Stromal cell of bone marrow (primary cell): Measurements from ENCODE around the gene SPRY1.

ENCODE experiments used
- DNase-seq: peaks from one replicate; pipeline ENCODE4 v3.0.0-alpha.2; 2012; ENCODE audit warnings: low read depth

SPRY1 gene, protein sequence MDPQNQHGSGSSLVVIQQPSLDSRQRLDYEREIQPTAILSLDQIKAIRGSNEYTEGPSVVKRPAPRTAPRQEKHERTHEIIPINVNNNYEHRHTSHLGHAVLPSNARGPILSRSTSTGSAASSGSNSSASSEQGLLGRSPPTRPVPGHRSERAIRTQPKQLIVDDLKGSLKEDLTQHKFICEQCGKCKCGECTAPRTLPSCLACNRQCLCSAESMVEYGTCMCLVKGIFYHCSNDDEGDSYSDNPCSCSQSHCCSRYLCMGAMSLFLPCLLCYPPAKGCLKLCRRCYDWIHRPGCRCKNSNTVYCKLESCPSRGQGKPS

DNA sequence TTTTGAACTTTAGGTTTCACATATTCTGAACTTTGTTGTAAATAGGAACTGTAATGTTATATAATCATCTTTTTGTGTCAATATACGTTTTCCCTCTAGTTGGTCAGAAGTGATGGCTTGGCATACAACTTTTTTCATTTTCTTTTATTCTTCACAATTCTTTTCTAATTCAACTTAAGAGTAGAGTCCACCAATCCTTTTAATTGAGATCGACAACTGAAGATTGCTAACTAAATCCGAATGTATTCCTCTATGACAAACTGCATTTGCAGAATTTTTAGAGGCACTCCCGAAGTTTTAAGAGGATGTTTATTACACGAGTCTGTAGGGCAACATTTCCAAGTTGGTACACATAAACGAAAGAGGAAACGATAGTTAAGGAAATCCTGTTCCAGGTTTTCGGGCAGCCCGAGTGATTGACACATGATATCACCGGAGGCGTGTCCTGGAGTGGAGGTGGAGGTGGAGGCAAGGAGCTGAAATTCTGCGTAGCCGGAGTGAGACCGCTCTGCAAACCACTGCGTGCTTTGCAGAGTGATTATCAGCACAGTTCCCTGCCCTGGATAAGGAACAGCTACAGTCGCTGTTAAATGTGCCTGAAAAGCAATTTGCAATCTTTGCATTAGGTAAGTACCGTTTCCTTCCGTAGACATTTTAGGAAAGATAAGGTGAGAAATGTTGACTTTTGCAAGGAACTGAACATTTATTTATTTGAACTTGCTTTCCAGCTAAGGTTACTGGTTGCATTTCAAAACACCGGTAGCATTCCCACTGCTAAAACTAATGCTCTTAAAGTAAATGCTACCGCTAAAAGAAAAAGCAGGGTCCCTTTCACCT, at the start of gene SPRY1:
Gene SPRY1 (plus strand): TSS at position 489 of the 837 bp plus-strand sequence. CDS start 4,797 bp downstream, outside the sequence.
- DNase-seq = peak; percentile 80

GRCh38 chr4:123346951-123347350, 49.6 kb upstream of the SPRY1 start:
- DNase-seq = no peak

DNA sequence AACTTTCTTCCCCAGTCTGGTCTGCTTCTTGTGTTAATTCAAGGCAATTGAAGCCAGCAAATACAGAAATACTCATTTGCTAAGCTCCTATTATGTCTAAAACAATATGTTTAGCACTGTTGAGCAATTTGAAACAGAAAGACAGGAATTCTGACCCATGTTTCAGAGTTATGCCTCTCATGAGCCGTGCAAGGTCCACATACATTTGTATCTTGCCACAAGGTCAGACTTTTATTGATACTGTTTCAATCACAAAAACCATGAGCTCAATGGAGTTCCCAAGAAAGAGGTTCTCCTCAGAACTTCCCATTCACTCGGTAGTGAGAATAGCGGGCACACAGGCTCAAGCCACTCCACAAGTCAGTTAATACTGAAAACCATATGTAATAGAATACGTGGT, 47.6 kb upstream of the SPRY1 start:
- DNase-seq = no peak

DNA sequence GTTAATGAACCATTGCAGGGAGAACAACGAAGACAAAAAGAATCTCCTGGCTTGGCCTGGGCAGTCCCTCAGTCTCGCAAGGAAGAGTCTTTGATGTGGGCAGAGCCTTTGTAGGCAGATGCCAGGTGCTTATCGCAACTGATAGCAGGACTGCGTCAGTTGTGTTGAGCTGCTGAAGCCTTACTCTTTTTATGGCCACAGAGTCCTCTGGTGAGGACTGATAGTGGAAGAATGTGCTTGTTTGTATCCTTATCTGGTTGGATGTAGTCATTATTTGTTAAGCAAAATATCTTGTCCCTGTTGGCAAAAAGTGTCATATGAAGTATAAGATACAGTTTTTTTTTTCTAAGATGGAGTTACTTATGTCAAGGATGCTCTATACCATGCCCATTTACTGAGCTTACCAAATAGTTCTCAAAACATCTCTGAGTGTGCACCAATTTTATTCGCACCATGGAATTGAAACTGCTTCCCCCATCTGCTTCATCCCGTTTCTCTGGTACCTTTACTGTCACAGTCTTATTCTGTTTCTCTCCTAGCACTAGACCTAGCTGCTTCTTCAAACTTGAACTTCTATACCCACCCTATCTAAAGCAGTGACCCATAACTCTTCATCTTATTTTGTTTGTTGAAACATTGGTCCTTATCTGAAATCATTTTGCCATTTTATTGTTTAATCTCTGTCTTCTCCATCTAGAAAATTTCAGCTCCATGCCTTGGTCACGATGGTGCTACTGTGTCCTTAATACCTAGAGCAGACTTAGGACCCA, 47.0 kb upstream of the SPRY1 start:
- DNase-seq = no peak

DNA sequence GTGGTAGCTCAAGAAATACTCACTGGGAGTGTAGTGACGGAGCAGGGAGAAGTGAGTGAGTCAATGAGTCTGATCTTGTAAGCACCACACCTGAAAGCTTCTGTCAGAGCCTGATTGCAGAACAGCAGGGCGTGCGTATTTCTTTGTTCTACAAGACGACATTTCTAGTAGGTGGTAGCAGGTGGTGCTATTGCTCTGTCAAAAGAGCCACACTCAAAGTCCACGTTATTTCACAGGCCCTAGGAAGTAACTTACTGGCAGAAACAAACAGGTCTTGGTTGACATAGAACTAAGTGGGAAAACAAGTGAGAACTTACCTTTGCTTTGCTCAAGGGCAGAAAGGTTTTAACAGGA, 46.4 kb upstream of the SPRY1 start:
- DNase-seq = no peak

DNA sequence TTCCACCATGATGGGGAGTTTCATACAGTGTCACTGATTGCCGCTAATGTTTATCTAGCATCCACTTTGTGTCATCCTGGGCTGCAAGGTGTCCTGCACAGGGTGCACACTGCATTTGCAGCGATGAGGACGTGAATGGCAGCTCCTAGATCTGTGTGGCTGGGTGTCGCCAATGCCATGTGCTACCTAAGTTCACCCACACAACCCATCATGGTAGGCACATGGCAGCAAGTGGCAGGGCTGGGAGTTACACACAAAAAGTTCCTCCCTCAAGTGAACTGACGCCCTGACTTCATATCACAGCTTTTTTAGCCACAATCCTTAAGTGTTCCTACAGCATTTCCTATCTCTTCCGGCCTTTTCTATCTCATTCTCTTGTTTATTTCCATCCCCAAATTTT, 45.9 kb upstream of the SPRY1 start:
- DNase-seq = no peak

DNA sequence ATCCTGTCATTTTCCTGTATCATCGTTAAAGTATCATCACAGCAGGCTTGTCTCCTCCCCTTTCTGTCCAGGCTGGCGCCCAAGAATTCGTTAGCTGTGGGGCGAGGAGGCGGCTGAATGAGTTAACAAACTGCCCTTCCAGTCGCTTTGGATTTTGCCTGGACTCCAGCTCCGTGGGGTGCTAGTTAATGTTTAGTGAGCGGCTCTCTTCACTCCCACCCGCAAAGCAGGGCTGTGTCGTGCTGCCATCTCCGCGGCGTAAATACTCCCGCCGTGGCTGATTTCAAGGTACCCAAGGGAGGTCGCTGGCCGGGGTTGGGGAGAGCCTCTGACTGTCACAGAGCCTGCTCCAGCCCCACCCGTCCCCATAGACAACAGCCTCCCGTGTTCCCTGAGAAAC, 44.9 kb upstream of the SPRY1 start:
- no peak for DNase-seq

DNA sequence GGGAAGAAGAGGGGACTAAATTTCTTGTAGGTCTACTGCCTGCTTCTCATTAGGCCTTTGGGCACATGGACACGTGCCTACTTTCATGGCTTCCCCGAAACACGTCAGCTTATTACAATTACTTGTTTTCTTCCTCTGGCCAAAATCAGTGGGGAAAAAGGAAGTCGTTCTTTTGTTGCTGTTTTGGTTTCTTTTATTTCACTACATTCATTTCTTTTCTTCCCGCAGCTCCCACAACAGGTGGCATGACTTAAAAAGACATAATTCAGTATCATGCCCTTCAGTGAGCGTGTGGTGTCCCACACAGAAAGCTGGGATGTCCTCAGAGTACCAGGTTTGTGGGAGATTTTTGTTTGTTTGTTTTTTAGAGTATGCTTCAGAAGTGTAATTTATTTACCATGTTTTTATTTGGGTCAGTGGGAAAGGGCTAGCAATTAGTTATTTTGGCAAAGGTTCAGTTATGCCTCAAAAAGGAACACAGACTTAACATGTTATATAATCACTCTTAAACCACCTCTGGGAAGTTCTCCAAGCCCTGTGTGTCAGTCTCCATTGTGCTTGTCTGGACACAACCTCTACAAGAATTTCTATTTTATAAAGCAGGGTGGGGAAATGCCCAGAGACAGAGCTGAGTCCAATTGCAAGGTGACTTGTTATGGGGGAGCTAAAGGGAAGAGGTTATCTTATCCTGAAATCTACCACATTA, 44.2 kb upstream of the SPRY1 start:
- peak; percentile 62 for DNase-seq

DNA sequence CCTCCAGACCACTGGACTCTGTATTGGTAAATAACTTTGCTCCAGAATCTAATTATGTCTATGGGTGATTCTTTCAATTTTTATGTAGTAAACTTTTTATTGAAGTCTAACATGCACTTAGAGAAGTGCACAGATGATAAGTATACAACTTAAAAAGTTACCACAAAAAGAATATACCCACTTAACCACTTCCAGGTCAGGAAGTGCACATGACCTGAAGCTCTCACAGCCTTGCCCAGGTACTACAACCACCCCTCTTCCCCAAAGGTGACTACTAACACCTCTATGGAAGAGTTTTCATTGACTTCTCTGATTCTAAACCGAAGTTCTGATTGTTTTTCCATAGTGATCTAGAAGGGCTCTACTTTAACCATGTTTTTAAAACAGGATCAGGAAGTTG, 43.6 kb upstream of the SPRY1 start:
- no peak for DNase-seq

DNA sequence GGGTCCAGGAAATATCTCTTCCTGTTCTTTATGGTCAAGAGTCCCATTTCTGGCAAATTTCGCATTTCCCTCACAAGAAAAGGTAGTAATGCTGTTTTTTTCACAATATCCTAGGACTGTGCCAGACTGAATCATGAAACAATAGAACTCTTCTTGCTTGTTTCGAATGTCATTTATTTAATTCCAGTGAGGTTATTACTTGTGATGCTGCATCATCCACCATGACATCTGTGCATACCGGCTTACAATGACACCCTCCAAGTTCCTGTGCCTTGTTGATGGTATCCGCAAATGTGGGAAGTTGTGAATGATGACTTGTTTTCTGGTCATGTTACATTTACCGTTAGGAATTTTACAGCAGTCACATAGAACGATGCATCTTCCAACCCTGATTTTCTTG, 42.9 kb upstream of the SPRY1 start:
- DNase-seq = no peak

GRCh38 chr4:123354701-123355100, 41.9 kb upstream of the SPRY1 start:
- no peak for DNase-seq

DNA sequence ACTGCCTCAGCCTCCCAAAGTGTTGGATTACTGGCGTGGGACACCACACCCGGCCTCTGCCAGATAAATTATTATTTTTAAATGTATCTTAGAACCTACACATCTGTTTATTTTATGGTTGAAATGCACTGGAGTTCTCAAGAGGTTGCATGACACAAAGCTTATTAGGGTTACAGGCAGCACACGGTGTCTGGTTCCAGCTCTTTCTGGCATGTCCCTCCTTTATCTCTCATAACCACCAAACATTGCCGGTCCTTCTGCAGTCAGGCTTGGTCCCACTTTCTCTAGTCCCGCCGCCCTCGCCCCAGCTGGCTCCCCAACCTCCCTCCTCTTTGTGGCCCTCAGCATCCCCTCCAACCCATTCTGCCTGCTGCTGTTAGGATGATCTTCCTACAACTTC, 39.7 kb upstream of the SPRY1 start:
- no peak for DNase-seq

DNA sequence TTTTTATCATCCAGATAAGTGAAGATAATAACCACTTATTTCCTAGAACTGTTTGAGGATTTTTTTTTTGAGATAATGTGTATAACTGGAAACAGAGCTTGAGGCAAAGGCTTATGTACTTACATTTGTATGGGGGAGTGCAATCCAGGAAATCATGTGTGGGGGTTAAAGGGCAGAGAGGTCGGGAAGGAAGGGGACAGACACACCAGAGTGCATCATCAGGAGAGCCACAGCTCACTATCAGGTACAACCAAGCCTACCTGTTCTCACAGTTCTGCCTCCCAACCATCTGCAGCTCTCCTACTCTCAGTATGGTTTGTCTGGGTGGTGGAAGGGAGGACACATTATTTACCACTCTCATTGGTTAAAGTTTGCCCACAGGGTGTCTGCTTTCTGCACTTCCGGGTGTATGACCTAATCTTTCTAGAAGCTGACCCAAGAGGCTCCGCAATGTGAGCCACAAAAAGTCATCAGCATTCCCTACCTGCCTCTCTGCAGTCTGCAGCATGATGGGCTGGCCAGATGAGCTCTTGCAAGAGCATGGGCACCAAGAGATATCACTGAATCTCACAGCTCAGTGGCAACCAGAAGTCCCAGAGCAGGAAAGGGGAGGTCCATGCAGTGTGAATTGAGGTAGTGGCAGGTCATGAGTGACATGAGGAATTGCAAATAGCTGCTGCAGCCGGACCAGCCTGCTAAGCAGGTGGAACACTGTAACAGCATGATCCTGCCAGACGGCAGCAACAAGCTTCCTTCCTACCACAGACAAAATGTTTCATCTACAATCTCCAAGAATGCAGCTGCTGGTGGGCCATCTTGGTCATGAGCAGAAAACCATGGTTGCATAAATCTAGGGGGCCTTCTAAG, 36.9 kb upstream of the SPRY1 start:
- DNase-seq = no peak

- DNase-seq = peak; percentile 72
These were observed 35.3 kb upstream of the SPRY1 start for GRCh38 chr4:123361195-123361861.

DNA sequence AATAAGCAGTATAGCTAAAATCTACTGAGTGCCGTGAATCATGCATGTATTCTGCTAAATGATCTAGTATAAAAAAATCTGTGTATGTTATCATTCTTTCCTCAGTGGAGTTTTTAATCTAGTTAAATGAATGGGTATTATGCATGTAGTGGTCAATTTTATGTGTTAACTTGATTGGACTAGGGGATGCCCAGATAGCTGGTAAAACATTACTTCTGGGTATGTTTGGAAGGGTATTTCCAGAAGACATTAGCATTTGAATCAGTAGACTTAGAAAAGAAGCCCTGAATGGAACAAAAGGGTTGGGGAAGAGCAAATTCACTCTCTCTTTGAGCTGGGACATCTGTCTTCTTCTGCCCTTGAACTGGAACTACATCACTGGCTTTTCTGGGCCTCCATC, 34.5 kb upstream of the SPRY1 start:
- no peak for DNase-seq

GRCh38 chr4:123363729-123364128, 32.9 kb upstream of the SPRY1 start:
- DNase-seq = no peak

DNA sequence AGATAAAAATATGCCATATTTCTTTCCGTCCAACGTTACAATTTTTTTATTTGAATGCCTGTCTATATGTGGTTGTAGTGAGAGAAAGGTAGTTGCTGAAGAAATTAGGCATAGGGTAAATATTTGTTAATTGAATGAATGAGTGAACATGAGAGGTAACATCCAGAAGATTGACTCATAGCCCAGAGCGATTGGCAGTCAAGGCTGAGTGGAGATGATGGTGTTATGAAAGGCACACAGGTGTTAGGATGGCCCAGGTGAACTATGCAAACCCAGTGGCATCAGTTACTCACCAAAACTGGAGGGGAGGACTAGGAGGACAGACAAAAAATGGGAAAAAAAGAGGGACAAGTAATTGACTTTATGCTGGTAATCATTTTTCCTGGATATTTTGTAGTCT, 31.7 kb upstream of the SPRY1 start:
- DNase-seq = no peak

DNA sequence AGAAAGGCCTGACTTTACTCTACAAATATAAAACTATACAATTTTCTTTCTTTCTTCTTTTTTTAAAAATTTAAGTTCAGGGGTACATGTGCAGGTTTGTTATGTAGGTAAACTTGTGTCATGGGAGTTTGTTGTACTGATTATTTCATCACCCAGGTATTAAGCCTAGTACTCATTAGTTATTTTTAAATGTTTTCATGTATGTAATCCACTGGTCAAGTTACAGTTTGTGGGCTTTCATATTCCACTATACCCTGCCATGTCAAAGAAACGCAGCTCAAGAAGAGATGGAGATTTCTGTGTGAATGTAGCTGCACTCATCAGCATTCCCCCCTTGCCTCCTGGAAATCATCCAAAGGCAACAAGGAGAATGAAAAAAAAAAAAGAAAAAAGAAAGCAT, 31.2 kb upstream of the SPRY1 start:
- no peak for DNase-seq

DNA sequence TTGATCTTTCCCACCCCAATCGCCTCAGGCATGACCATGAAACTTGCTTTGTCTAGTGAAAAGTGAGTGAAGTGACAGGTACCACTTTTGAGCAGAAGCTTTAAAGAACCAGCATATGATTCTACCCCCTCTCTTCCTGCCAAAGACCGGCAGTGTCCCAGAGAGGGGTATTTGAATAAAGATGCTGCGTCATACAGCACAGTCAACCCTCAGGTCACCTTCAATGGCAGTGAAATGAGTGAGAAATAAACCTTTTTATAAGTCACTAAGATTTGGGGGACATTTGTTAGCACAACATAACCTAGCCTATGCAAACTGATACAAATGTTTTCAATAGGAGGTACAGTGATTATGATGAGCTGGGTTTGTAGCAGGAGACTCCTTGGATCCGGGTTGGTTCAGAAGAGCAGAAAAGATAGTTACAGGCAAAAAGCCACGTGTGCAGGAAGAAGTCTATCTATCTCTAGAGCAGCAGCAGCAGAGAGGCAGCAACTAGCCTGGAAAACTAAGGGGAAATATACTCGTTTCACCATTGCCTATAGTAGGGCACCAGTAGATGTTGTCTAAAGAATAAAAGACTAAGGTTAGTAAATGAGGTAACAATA, 30.3 kb upstream of the SPRY1 start:
- DNase-seq = no peak

DNA sequence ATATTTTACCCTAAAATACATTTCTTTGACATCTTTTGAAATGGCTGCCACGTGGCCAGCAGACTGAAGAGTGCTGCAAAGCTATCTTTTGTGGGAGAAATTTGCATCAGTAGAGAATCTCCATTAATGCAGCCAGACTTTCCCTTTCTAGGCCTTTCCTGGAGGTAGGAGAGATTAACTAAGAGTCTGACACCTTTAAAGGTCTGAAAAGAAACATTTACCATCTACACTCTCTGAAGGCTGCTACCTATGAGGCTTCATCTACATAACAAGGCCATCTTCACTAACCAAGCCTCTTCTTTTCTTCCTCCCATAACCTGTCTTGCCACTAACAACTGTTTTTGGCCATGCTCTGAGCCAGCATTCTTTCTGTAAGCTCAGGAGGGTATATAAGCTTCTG, 17.8 kb upstream of the SPRY1 start:
- DNase-seq = no peak
